Vagina (tissue), 2 donors: ENCODE measurements around the gene OMD.

Source experiments
- CTCF ChIP-seq, 3 experiments: fragments of 450-650 bp in 2 of 3; fragments of 200-600 bp in 1 of 3; sonication (generic) in 1 of 3; IDR thresholded peaks; one replicate each; pipeline ENCODE4 v1.5.1; 2017 to 2019; ENCODE audit warnings: antibody characterized with exemption in 3 of 3, mild to moderate bottlenecking in 2 of 3, moderate library complexity in 2 of 3
- POLR2AphosphoS5 ChIP-seq, 2 donors: sonication (generic); formaldehyde crosslinking; IDR thresholded peaks; one replicate each; pipeline ENCODE4 v1.9.0; 2017; ENCODE audit warnings: antibody characterized with exemption in 2 of 2, mild to moderate bottlenecking in 2 of 2, low read depth in 1 of 2; ENCODE audit not compliant: insufficient read depth in 1 of 2

- TF ChIP-seq CTCF (IDR thresholded peaks at IDR 0.05) (no peak), POLR2AphosphoS5 (IDR thresholded peaks at IDR 0.05; ENCODE audit: insufficient read depth in 1 of 2, low read depth in 1 of 2) (no peak)
Observed at GRCh38 chr9:92426501-92427145, 2.4 kb upstream of the OMD start.
